Mesendoderm (in vitro differentiated cells): ENCODE data around the gene SGTA.

Source experiments
- DNase-seq: peaks from one replicate; pipeline ENCODE4 v3.0.0; 2013
- H2AK5ac ChIP-seq: 2 replicates; pipeline ENCODE4 v1.6.1; 2013; ENCODE audit warnings: low read length, inconsistent platforms
- H2BK120ac ChIP-seq: 2 replicates; pipeline ENCODE4 v1.6.1; 2013; ENCODE audit warnings: low read depth, mild to moderate bottlenecking, low read length, moderate library complexity, mixed read lengths
- H2BK15ac ChIP-seq: replicated peaks from 2 replicates; pipeline ENCODE4 v1.6.1; 2013; ENCODE audit warnings: low read depth, mild to moderate bottlenecking, moderate library complexity
- H2BK5ac ChIP-seq: 2 replicates; pipeline ENCODE4 v1.6.1; 2013; ENCODE audit warnings: low read length, inconsistent platforms
- H3K18ac ChIP-seq: 2 replicates; pipeline ENCODE4 v1.6.1; 2013; ENCODE audit warnings: mild to moderate bottlenecking, low read length, mixed read lengths
- H3K23ac ChIP-seq: one replicate; pipeline ENCODE4 v1.6.1; 2013; ENCODE audit warnings: low read length
- H3K27ac ChIP-seq: 2 replicates; pipeline ENCODE4 v1.5.1; 2013; ENCODE audit warnings: low read depth, mild to moderate bottlenecking, inconsistent platforms, low read length, moderate library complexity
- H3K27me3 ChIP-seq: 2 replicates; pipeline ENCODE4 v1.6.1; 2013; ENCODE audit warnings: low read length, control low read depth, mild to moderate bottlenecking, inconsistent platforms; ENCODE audit not compliant: insufficient read depth, poor library complexity
- H3K36me3 ChIP-seq: 2 replicates; pipeline ENCODE4 v1.6.1; 2013; ENCODE audit warnings: low read length, inconsistent platforms; ENCODE audit not compliant: control insufficient read depth, insufficient read depth
- H3K4ac ChIP-seq: one replicate; pipeline ENCODE4 v1.6.1; 2013; ENCODE audit warnings: low read depth, mild to moderate bottlenecking, low read length, moderate library complexity
- H3K4me1 ChIP-seq: 2 replicates; pipeline ENCODE4 v1.6.1; 2013; ENCODE audit warnings: low read depth, low read length, inconsistent platforms; ENCODE audit not compliant: control insufficient read depth
- H3K4me2 ChIP-seq: 2 replicates; pipeline ENCODE4 v1.6.1; 2013; ENCODE audit warnings: low read length
- H3K4me3 ChIP-seq: 2 replicates; pipeline ENCODE4 v1.5.1; 2013; ENCODE audit warnings: mild to moderate bottlenecking, low read length
- H3K56ac ChIP-seq: one replicate; pipeline ENCODE4 v1.6.1; 2013; ENCODE audit warnings: low read length
- H3K79me1 ChIP-seq: 2 replicates; pipeline ENCODE4 v1.6.1; 2013; ENCODE audit warnings: low read length, inconsistent platforms
- H3K79me2 ChIP-seq: 2 replicates; pipeline ENCODE4 v1.6.1; 2013; ENCODE audit warnings: mild to moderate bottlenecking, low read length; ENCODE audit not compliant: control insufficient read depth, insufficient read depth
- H3K9ac ChIP-seq: 2 replicates; pipeline ENCODE4 v1.6.1; 2013; ENCODE audit warnings: low read length, inconsistent platforms
- H4K5ac ChIP-seq: one replicate; pipeline ENCODE4 v1.6.1; 2013; ENCODE audit warnings: low read length
- H4K8ac ChIP-seq: one replicate; pipeline ENCODE4 v1.6.1; 2013; ENCODE audit warnings: low read depth, mild to moderate bottlenecking, control low read depth, low read length, moderate library complexity
- whole genome bisulfite sequencing: extraction: QIAGEN DNeasy Blood & Tissue Kit; methylation state at CpG from one replicate; pipeline ENCODE4 v1.1.7; 2013; ENCODE audit warnings: low lambda C conversion rate, missing lambda C conversion rate; ENCODE audit not compliant: insufficient coverage; ENCODE audit errors: extremely low coverage; 5-methylcytosine and 5-hydroxymethylcytosine counted together

SGTA gene

DNA sequence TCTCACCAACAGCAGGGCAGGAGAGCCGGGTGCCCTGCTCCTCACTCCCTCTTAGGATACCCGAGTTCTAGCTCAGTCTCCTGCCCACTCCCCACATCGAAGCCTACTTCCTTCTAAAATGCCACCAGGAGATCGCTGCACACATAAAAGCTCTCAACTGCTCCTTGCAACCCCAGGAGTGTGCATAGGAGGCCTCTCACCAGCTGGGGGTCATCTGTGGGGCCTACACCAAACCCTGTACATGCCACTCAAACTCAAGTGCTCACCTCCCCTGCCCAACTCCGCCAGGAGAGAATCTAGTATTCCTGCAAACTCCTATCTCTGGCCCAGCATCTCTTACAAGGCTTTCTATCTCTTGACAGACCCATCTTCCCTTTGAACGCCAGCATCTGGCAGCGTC is 2.8 kb downstream of the SGTA start:
- no peak overlapping the region for H4K8ac ChIP-seq
- H2BK5ac ChIP-seq: no peak overlapping the region
- H3K36me3 ChIP-seq: peaks cover 1% of the 10 kb centered on the region
- H3K4me2 ChIP-seq: no peak overlapping the region
- no peak overlapping the region for H2BK120ac ChIP-seq
- no CpG with 5 or more reads among the region's 7 CpGs for WGBS
- no peak overlapping the region for H2AK5ac ChIP-seq
- no peak overlapping the region for H2BK15ac ChIP-seq
- no peak overlapping the region for H3K4ac ChIP-seq
- H3K9ac ChIP-seq: no peak overlapping the region
- H3K79me2 ChIP-seq: peaks cover 77% of the 10 kb centered on the region
- H3K4me3 ChIP-seq: no peak overlapping the region
- peaks cover 5% of the 10 kb centered on the region for H3K79me1 ChIP-seq
- H3K18ac ChIP-seq: no peak overlapping the region
- H3K56ac ChIP-seq: no peak overlapping the region
- H3K4me1 ChIP-seq: peaks cover 2% of the 10 kb centered on the region
- no peaks in the 10 kb centered on the region for H3K27me3 ChIP-seq
- no peak overlapping the region for H3K27ac ChIP-seq
- no peak overlapping the region for H4K5ac ChIP-seq
- no peak for DNase-seq
- no peak overlapping the region for H3K23ac ChIP-seq

GRCh38 chr19:2779121-2779740 is 3.8 kb downstream of the SGTA start:
- Histone ChIP-seq H3K9ac (no peak overlapping the region), H3K27me3 (no peaks in the 10 kb centered on the region), H3K36me3 (peaks cover 1% of the 10 kb centered on the region), H4K8ac (no peak overlapping the region), H3K23ac (no peak overlapping the region), H3K56ac (no peak overlapping the region), H2BK5ac (no peak overlapping the region), H3K18ac (no peak overlapping the region), H2BK15ac (no peak overlapping the region), H2BK120ac (no peak overlapping the region), H3K4ac (no peak overlapping the region), H2AK5ac (no peak overlapping the region), H3K79me1 (peaks cover 11% of the 10 kb centered on the region), H3K4me2 (no peak overlapping the region), H3K27ac (no peak overlapping the region), H3K79me2 (peaks cover 88% of the 10 kb centered on the region), H3K4me1 (peaks cover 2% of the 10 kb centered on the region), H4K5ac (no peak overlapping the region), H3K4me3 (no peak overlapping the region)
- no CpG with 5 or more reads among the region's 14 CpGs for WGBS
- no peak for DNase-seq

DNA sequence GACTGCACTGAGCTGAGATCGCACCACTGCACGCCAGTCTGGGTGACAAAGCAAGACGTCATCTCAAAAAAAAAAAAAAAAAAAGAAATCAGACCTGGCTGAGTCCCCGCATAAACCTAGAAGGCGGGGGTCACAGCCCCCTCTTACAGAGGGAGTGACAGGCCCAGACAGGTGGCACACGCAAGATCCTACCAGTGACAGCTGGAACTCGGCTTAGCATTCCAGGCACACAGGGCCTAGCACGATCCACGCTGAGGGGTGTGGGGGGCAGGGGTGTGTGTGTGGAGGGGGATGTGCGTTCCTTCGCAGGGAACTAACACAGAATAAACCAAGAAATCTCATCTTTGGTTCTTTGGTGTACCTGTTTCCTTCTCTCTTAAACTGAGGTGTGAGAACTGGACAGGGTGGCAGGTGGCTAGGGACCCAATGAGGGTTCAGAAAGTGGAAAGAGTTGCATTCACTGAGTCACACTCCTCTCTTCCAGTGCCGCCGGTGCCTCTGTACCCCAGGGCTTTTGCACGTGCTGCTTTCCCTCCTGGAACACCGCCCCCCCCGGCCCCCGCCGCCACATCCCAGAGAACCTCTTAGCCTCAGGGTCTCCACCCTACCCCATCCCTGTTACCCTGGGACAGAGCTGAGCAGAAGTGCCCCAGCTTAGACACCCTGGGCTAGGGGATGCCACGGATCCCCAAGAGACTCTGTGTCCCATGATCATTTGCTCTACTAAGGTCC is 5.0 kb downstream of the SGTA start:
- Histone ChIP-seq H3K27ac (no peak overlapping the region), H2AK5ac (no peak overlapping the region), H3K4me1 (peaks cover 2% of the 10 kb centered on the region), H2BK120ac (no peak overlapping the region), H3K4me3 (no peak overlapping the region), H3K9ac (no peak overlapping the region), H3K23ac (no peak overlapping the region), H3K56ac (no peak overlapping the region), H2BK5ac (no peak overlapping the region), H3K18ac (no peak overlapping the region), H3K4me2 (no peak overlapping the region), H3K27me3 (no peaks in the 10 kb centered on the region), H3K79me2 (peaks cover 93% of the 10 kb centered on the region), H3K4ac (no peak overlapping the region), H3K36me3 (peaks cover 1% of the 10 kb centered on the region), H4K5ac (no peak overlapping the region), H4K8ac (no peak overlapping the region), H2BK15ac (no peak overlapping the region), H3K79me1 (peaks cover 13% of the 10 kb centered on the region)
- no peak for DNase-seq
- WGBS: no CpG with 5 or more reads among the region's 19 CpGs

- Histone ChIP-seq H3K27ac (no peak overlapping the region), H4K8ac (no peak overlapping the region), H3K27me3 (no peaks in the 10 kb centered on the region), H4K5ac (no peak overlapping the region), H2BK15ac (no peak overlapping the region), H3K79me1 (peaks cover 14% of the 10 kb centered on the region), H3K4me1 (no peaks in the 10 kb centered on the region), H2BK5ac (no peak overlapping the region), H3K4me2 (no peak overlapping the region), H3K56ac (no peak overlapping the region), H2AK5ac (no peak overlapping the region), H3K4ac (no peak overlapping the region), H3K18ac (no peak overlapping the region), H2BK120ac (no peak overlapping the region), H3K79me2 (peaks cover 89% of the 10 kb centered on the region), H3K9ac (no peak overlapping the region), H3K36me3 (peaks cover 1% of the 10 kb centered on the region), H3K4me3 (no peak overlapping the region), H3K23ac (no peak overlapping the region)
- no peak for DNase-seq
- no CpG with 5 or more reads among the region's 29 CpGs for WGBS
Measured at GRCh38 chr19:2775556-2776430, 7.3 kb downstream of the SGTA start.

- H2BK120ac ChIP-seq: no peak overlapping the region
- WGBS: no CpG with 5 or more reads among the region's 24 CpGs
- DNase-seq: no peak
- H3K56ac ChIP-seq: no peak overlapping the region
- no peak overlapping the region for H3K27ac ChIP-seq
- no peak overlapping the region for H2BK5ac ChIP-seq
- H2AK5ac ChIP-seq: no peak overlapping the region
- no peaks in the 10 kb centered on the region for H3K27me3 ChIP-seq
- H3K23ac ChIP-seq: no peak overlapping the region
- H3K4me2 ChIP-seq: no peak overlapping the region
- no peak overlapping the region for H3K4ac ChIP-seq
- H3K4me3 ChIP-seq: no peak overlapping the region
- H4K8ac ChIP-seq: no peak overlapping the region
- no peaks in the 10 kb centered on the region for H3K4me1 ChIP-seq
- no peak overlapping the region for H3K9ac ChIP-seq
- H3K79me2 ChIP-seq: peaks cover 88% of the 10 kb centered on the region
- H3K79me1 ChIP-seq: peaks cover 19% of the 10 kb centered on the region
- H3K18ac ChIP-seq: no peak overlapping the region
- no peak overlapping the region for H4K5ac ChIP-seq
- H2BK15ac ChIP-seq: no peak overlapping the region
- peaks cover 1% of the 10 kb centered on the region for H3K36me3 ChIP-seq
Measured at GRCh38 chr19:2774953-2775555, 8.0 kb downstream of the SGTA start.
